Measurements from ENCODE around the gene KLHL12. TPM values are rescaled to one million over a fixed set of nuclear protein-coding genes. Genes with fewer than 3 reads are reported as not detected.

Gene KLHL12
- total RNA-seq, 1 donor from 2014 or later, result 24.9 TPM

GRCh38 chr1:202880062-202880461 lies 47.0 kb downstream of the KLHL12 start:
- TF ChIP-seq CTCF (IDR thresholded peaks at IDR 0.05; ENCODE audit: insufficient read depth, low read depth, low read length) (no peak), EZH2 (IDR thresholded peaks at IDR 0.05; ENCODE audit: insufficient read depth, low read length) (no peak)
- Mint-ChIP-seq H3K36me3 (ENCODE audit: low read depth, unreplicated experiment) (peaks cover 7% of the 10 kb centered on the region), H3K27ac (ENCODE audit: unreplicated experiment) (no peak overlapping the region), H3K9me3 (ENCODE audit: unreplicated experiment) (no peaks in the 10 kb centered on the region), H3K4me1 (ENCODE audit: low read depth, unreplicated experiment) (no peaks in the 10 kb centered on the region), H3K27me3 (ENCODE audit: low read depth, unreplicated experiment) (no peaks in the 10 kb centered on the region), H3K4me3 (ENCODE audit: unreplicated experiment) (no peak overlapping the region)
- Histone ChIP-seq H4K20me1 (ENCODE audit: insufficient read depth, low read length) (peaks cover 35% of the 10 kb centered on the region), H3K4me1 (ENCODE audit: insufficient read depth, low read length) (no peaks in the 10 kb centered on the region), H3K27ac (ENCODE audit: low read depth, low read length) (no peak overlapping the region), H3K9ac (ENCODE audit: low read length) (no peak overlapping the region), H3K79me2 (ENCODE audit: insufficient read depth, low read length) (peaks cover 26% of the 10 kb centered on the region), H3K9me3 (ENCODE audit: insufficient read depth, low read depth, low read length) (no peaks in the 10 kb centered on the region), H3K36me3 (ENCODE audit: insufficient read depth, low read length) (peaks cover 17% of the 10 kb centered on the region), H2AFZ (ENCODE audit: low read depth, low read length) (no peak overlapping the region), H3K27me3 (ENCODE audit: insufficient read depth, low read length) (no peaks in the 10 kb centered on the region), H3K4me3 (ENCODE audit: insufficient read depth, low read depth, low read length) (no peak overlapping the region), H3K4me2 (ENCODE audit: low read length) (no peak overlapping the region)
- DNase-seq (ENCODE audit: low read depth) (no peak), FAIRE-seq (no peak)

GRCh38 chr1:202879128-202879527 lies 47.9 kb downstream of the KLHL12 start:
- Mint-ChIP-seq H3K4me3 (ENCODE audit: unreplicated experiment) (no peak overlapping the region), H3K27me3 (ENCODE audit: low read depth, unreplicated experiment) (no peaks in the 10 kb centered on the region), H3K36me3 (ENCODE audit: low read depth, unreplicated experiment) (peaks cover 7% of the 10 kb centered on the region), H3K4me1 (ENCODE audit: low read depth, unreplicated experiment) (no peaks in the 10 kb centered on the region), H3K9me3 (ENCODE audit: unreplicated experiment) (no peaks in the 10 kb centered on the region), H3K27ac (ENCODE audit: unreplicated experiment) (no peak overlapping the region)
- no peaks in the 10 kb centered on the region for H3K27me3 ChIP-seq (ENCODE audit: insufficient read depth, low read length)
- TF ChIP-seq CTCF (IDR thresholded peaks at IDR 0.05; ENCODE audit: insufficient read depth, low read depth, low read length) (no peak), EZH2 (IDR thresholded peaks at IDR 0.05; ENCODE audit: insufficient read depth, low read length) (no peak)
- H3K27ac ChIP-seq (ENCODE audit: low read depth, low read length), result no peak overlapping the region
- H3K9me3 ChIP-seq (ENCODE audit: insufficient read depth, low read depth, low read length), result no peaks in the 10 kb centered on the region
- peaks cover 20% of the 10 kb centered on the region for H3K79me2 ChIP-seq (ENCODE audit: insufficient read depth, low read length)
- no peaks in the 10 kb centered on the region for H3K4me1 ChIP-seq (ENCODE audit: insufficient read depth, low read length)
- no peak overlapping the region for H3K9ac ChIP-seq (ENCODE audit: low read length)
- no peak overlapping the region for H2AFZ ChIP-seq (ENCODE audit: low read depth, low read length)
- no peak overlapping the region for H3K4me2 ChIP-seq (ENCODE audit: low read length)
- FAIRE-seq (no peak), DNase-seq (ENCODE audit: low read depth) (no peak)
- no peak overlapping the region for H3K4me3 ChIP-seq (ENCODE audit: insufficient read depth, low read depth, low read length)
- peaks cover 17% of the 10 kb centered on the region for H3K36me3 ChIP-seq (ENCODE audit: insufficient read depth, low read length)
- H4K20me1 ChIP-seq (ENCODE audit: insufficient read depth, low read length), result peaks cover 28% of the 10 kb centered on the region

GRCh38 chr1:202873026-202873425 lies 54.0 kb downstream of the KLHL12 start:
- Histone ChIP-seq H3K9me3 (ENCODE audit: insufficient read depth, low read depth, low read length) (no peaks in the 10 kb centered on the region), H4K20me1 (ENCODE audit: insufficient read depth, low read length) (no peaks in the 10 kb centered on the region), H3K27me3 (ENCODE audit: insufficient read depth, low read length) (no peaks in the 10 kb centered on the region), H3K9ac (ENCODE audit: low read length) (no peak overlapping the region), H3K27ac (ENCODE audit: low read depth, low read length) (no peak overlapping the region), H3K79me2 (ENCODE audit: insufficient read depth, low read length) (no peaks in the 10 kb centered on the region), H2AFZ (ENCODE audit: low read depth, low read length) (no peak overlapping the region), H3K4me2 (ENCODE audit: low read length) (no peak overlapping the region), H3K4me3 (ENCODE audit: insufficient read depth, low read depth, low read length) (no peak overlapping the region), H3K4me1 (ENCODE audit: insufficient read depth, low read length) (no peaks in the 10 kb centered on the region), H3K36me3 (ENCODE audit: insufficient read depth, low read length) (no peaks in the 10 kb centered on the region)
- DNase-seq (ENCODE audit: low read depth) (no peak), FAIRE-seq (no peak)
- H3K27ac Mint-ChIP-seq (ENCODE audit: unreplicated experiment), result no peak overlapping the region
- H3K9me3 Mint-ChIP-seq (ENCODE audit: unreplicated experiment), result no peaks in the 10 kb centered on the region
- peaks cover 4% of the 10 kb centered on the region for H3K27me3 Mint-ChIP-seq (ENCODE audit: low read depth, unreplicated experiment)
- H3K4me3 Mint-ChIP-seq (ENCODE audit: unreplicated experiment), result no peak overlapping the region
- H3K36me3 Mint-ChIP-seq (ENCODE audit: low read depth, unreplicated experiment), result peaks cover 3% of the 10 kb centered on the region
- TF ChIP-seq EZH2 (IDR thresholded peaks at IDR 0.05; ENCODE audit: insufficient read depth, low read length) (no peak), CTCF (IDR thresholded peaks at IDR 0.05; ENCODE audit: insufficient read depth, low read depth, low read length) (no peak)
- no peaks in the 10 kb centered on the region for H3K4me1 Mint-ChIP-seq (ENCODE audit: low read depth, unreplicated experiment)

All from astrocyte (in vitro differentiated cells and primary cell).